Stimulated activated CD8-positive, alpha-beta memory T cell treated with anti-CD3 and anti-CD28 coated beads, Interleukin-12 subunit alpha, Interleukin-12 subunit beta, amount 100 ng/mL, for 24 hours (primary cell): Measurements from ENCODE around the gene CPA4.
A peak's percentile ranks its signal among the peaks of the same experiment; 100 is the strongest.

Experiments
- DNase-seq: peaks from one replicate; pipeline ENCODE4 v3.0.0-alpha.2; 2020; ENCODE audit errors: extremely low read depth

The CPA4 gene

DNA sequence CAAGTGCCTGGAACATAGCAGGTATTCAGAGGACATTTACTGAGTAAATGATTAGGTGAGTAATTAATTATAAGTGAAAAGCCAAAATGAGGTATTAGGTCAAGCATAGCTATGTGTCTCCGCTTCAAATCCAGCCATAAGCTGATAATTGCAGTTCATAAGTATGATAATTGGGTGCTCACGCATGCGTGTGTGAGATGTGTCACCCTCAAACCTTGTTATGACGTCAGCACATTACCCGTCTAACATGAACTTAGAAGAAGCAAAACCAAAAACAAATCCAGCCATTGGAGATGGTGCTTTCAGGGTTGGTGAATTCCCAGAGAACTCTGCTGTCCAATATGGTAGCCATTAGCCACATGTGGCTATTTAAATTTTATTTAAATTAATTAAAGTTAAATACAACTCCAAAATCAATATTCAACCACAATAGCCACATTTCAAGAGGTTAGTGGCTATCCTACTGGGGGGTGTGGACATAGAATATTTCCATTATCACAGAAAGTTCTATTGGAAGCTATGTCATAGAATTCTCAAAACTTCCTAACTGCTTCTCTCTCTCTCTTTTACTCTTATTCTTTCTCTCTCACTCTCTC lies 51.4 kb downstream of the CPA4 start, which contains the start of gene CPA5:
CPA5 (plus strand) TSS at position 546 of the 596 bp plus-strand sequence. CDS start 1,670 bp downstream, outside the sequence.
- DNase-seq: no peak

DNA sequence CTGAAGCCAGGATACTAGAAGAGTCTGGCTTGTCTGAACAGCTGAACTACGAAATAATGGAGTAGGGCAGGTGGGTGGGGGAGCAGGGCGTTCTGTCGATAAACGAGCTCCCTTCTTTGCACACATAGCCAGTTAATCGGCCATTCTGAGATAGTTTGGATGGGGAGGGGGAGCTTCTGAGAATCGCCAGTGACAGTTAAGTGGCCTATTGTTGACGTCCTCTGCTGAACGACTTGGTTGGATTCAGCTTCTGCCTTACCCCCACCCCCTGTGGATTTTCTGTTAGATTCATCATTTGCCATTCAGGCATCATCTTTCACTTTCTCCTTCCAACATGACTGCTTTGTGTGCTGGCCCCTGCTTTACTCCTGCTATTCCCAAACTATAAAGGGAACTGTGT lies 52.2 kb downstream of the CPA4 start:
- no peak for DNase-seq

DNA sequence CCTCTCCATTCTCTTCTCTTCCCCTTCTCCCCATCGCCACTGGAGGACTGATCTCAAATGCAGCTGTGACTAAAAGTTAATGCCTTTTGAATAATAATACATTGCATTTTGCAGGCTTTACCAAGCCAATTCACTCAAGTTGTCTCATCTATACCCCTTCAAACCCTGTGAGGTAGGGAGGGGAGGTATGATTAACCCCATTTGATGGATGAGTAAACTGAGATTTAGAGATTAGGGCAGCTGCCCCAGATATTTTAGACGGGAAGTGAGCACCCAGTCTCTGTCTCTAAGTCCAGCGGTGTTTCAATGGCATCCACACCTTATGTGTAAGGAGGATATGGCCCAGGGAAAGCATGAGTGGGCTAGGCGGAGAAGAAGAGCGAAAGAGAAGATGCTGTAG lies 52.8 kb downstream of the CPA4 start:
- DNase-seq: no peak

DNA sequence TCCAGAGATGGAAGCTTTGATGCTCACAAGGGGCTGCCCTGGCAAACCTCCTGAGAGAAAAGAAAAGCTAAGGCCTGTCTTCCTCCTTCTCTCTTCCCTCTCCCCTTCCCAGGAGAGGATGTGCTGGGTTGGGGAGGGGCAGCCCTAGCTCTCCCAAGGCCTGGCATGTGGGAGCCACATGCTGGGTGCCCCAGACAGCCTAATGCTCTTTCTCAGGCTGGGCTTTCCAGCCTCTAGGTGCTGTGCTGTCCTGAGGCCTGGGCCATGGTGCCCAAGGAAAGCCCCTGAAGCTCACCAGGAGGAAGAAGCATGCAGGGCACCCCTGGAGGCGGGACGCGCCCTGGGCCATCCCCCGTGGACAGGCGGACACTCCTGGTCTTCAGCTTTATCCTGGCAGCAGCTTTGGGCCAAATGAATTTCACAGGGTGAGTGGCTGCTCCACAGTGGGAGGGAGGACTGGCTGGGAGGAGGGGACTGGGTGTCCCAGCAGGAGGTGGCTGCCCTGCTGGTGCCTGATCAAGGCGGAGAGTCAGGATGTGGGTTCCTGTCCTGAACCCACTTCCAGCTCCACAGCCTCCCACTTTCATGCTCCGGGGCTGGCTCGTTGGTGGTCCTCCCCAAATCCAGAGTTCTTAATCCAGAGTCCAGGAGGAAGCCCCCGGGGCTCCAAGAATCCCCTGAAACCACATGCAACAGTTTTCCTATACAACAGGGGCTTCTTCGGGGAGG lies 53.4 kb downstream of the CPA4 start:
- no peak for DNase-seq

DNA sequence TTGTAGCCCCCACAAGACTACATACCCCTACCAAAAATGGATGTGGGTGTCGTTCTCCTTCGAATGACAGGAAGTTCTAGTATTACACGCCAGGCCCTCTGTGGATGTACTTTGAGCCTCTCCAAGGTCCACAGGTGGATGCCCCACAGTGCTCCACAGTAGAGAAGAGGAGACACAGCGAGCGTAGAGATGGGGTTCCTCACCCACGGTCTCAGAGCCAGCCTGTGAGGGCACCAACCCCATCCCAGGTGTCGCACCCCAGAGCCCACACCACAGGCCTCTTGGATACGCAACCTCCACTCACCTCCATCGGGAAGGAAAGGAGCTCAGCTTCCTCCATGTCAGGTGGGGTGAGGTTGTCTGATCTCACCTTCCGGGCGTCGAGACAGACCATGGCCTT lies 54.0 kb downstream of the CPA4 start:
- DNase-seq: no peak

DNA sequence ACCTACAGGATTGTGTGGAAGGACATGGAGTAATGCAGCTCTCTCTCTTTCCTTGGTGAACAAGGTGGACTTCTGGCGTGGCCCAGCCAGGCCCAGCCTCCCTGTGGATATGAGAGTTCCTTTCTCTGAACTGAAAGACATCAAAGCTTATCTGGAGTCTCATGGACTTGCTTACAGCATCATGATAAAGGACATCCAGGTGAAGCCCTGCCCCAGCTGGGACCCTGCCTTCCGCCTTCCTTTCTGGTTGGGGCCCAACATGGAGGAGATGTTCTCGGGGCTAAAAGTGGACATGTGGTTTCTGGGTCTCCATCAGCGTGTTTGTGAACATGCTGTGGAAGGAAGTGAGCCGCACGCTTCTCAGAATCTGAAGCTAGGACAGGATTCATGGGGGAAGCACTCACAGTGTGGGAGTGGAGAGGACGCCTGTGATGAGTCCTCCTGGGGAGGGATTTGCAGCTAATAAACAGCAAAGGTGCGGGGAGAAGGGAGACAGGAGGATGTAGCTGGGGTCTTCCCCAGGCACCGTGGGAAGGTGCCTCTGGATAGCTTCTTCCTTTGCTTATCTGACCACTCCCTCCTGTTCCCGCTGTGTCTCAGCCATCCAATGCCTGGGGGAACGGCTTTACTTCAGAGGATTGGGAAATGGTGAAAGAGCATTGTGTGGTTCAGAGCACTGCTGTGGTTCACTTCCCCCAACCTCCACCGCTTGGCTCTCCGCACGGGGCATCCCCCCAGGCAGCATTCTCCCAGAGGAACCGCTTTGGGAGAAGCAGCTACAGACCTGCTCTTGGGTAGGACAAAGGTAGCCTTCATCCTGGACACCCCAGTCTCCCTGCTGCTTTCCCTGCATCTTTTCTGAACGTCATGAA lies 57.2 kb downstream of the CPA4 start:
- DNase-seq: no peak

DNA sequence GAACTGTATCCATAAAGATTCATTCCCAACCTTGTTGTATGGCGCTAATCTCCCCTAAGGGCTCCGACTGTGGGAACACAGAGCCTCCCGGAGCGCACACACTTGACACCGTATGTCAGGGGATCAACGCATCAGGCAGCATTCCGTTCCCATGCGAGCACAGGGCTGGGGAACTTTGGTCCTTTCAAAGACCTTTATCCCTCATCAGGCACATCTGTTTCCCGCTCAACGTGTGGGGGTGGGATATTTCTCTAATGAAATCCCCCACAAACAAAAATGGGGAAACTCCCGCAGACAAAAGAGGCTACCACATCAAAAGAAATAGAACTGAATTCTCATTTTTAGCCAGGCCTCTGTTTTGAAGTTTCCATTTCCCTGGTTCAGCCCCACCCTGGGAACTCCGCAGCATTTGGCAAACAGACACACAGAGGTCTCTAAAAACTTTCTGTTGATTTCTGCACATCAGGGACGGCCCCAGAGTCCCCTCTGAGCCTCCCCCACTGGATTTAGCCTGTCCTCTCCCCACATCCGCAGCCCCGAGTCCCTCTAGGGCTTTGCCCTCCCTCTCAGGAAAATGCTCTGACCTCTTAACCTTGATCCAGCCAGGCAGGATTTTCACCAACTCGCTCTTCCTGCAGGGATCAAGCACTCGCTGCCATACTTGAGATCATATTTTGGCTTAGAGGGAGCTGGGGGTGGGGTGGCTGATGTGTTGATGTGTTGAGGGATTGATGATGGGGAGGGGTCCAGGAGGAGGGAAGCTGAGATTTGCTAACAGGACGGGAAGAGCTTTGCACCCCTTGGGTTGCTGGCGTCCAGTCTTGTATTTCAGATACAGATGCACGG lies 58.2 kb downstream of the CPA4 start:
- no peak for DNase-seq

DNA sequence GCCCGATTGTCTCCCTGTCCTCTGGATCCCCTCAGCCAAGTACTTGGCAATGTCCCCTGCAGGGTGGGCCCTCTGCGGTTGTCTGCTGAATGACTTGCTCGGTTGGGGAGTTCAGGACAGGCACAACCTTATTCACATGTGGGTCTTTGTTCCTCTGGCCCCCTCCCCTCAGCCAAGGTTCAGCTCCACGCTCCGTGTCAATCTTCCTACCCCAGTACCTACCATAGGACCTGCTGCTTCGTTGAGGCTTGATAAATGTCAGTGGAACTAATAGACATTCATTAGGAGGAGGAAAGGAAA lies 58.8 kb downstream of the CPA4 start:
- no peak for DNase-seq

DNA sequence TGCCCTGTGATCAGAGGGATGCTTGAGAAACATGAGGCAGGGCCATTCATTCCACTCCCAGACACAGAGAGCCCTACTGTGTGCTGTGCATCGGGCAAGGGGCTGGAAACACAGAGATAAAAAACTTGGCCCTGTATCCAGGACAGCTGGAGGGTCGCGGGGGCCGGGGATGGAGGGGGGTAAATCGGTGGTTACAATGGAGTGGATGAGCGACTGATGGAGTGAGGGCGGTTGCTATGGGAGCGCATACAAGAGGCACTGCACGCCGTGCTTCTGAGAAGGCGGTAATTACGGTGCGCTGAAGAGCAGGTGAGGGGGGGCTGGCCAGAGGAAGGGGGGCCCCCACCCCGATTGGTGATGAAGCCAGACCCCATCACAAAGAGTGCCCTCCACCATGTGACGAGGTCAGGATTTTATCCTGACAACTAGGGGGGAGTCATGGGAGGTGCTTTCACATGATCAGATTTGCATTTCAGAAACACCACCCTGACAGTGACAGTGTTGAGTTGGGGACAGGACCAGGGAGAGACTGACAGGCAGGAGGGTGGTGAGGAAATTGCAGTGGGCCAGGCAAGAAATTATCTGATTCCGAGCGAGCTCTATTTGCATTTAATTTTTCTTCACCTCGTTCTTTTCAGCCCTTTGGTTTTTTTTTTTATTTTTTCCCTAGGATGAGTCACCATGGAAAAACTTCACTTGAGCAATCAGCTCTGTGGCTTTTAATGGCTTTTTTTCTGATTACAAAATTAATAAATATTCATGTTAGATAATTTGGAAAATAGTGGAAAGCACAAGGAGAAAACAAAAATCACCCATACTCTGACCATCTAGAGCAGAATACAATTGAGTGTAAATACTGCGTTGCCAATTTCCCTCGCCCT lies 59.5 kb downstream of the CPA4 start:
- no peak for DNase-seq

DNA sequence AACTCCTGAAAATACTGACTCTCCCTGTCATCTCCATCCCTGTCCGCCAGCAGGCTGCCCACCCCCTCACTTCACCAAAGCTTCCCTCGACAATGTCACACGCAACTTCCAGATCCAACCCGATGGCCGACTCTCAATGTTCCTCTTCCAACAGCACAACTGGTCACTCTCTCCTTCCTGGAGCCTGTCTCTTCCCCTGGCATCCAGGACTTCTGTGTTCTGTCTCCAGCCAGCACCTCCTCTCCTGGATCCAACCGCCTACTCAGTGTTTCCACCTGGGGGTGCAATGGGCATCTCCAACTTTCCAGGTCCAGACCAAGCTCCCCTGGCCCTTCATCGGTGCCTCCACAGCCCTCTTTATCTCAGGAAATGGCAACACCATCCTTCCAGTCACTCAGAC lies 60.2 kb downstream of the CPA4 start:
- no peak for DNase-seq

DNA sequence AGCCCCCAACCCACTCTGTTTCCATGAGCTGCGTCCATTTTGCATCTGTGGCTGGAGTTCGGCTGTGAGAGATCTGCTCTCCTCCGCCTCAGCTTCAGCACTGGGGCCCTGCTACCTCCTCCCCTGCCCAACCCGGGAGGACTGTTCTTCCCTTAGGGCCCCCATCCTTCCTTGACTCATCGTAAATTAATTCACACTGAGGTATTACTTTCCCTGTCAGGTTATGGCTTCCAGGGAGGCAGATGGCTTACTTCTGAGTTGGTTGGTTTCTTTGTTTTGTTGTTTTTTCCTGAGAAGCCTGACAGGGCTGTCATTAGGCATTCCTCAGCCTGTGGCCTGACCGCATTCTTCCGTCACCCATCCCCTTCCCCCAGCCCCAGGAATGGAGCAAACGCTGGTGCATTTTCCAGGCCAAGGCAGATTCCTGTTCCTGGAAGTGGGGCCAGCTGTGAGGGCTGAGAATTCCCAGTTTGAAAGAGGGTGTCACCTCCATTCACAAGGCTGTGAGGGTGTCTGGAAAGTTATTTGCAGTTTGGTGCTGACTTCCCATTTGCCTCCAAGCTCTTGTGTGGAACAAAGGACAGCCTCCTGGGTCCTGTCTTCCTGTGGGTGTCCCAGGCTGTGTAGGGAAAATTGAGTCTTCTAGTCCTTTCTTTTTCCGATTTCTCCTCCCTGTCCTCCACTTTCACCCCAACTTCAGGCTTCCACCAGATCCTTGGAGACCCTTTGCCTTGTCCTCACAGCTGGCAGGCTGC lies 63.3 kb downstream of the CPA4 start:
- no peak for DNase-seq

DNA sequence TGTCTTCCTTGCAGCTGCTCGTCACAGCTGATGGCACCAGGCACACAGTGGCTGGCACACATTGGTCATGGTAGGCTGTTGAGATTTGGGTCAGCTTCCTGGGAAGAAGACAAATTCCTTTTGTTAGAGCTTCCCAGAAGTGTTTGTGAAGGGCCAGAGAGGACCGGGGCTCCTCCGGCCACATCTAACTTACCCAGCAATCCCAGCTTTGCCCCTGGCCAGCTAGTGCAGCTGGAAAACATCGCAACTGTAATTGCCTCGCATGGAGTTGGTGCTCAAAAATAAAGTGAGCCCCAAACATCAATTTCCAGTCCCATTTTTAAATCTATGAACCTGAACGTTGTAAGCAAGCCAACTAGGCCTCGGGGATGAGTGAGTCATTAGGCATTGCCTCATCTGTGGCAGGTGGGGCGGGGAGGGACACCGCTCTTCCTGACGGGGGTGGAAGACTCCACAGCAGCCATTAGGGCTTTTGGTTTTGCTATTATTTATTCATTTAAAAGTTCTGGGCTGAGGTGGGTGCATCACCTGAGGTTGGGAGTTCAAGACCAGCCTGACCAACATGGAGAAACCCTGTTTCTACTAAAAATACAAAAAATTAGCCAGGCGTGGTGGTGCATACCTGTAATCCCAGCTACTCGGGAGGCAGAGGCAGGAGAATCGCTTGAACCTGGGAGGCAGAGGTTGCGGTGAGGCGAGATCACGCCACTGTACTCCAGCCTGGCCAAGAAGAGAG lies 64.1 kb downstream of the CPA4 start:
- DNase-seq: no peak

DNA sequence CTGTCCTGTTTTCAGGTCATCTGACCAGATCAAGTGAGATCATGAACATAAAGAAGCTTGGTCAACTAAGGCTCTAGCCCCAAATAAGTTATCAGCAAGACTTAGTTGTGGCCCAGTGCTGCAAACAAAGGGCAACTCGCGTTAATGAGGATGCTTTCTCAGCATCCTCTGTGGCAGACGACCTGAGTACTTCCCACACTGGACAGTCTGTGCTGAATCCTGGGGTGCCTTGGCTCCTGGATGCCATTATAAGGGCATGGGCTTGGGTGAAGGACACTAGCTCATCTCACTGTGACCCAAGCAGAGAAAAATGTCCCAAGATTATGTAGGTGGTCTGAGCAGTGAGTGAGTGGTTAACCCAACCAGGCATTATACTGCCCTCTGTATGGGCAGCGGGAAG lies 65.5 kb downstream of the CPA4 start:
- DNase-seq: no peak

DNA sequence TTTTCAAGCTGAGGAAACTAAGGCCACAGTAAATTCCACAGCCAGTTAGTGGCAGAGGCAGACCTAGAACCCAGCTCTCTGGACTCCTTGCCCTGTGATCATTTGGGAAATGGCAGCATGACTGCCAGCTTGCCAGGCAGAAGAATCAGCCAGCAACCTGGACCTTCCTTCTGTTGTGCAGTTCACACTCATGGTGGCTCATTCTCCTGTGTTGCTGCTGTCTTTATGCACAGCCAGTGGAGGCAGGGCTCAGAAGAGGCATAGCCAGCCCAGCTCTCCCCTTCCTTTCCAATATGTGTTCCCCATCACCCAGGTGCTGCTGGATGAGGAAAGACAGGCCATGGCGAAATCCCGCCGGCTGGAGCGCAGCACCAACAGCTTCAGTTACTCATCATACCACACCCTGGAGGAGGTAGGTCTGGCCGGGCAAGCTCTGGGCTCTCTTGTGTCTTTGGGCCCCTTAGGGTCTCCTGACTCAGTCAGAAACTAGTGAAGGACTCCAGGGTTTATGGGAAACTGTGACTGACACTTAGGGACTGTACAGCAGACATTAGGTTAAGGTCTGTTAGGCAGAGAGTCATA lies 66.4 kb downstream of the CPA4 start:
- no peak for DNase-seq

DNA sequence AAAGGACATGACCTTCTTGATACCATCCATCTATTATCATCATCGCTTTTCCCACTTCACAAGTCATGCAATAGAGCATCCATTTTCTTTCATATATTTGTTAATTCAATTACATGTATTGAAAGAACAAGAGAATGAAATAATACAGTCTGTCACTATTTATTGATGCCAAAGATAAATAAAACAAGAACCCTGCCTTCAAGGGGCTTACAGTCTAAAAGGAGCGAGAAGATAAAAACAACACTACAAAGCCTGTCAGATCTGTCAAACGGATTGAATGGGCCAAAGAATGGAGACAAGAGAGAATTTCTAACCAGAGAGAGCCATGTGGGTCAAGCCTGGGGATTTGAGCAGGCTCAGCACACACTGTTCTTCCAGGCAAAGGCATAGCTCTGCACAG lies 67.6 kb downstream of the CPA4 start:
- no peak for DNase-seq

DNA sequence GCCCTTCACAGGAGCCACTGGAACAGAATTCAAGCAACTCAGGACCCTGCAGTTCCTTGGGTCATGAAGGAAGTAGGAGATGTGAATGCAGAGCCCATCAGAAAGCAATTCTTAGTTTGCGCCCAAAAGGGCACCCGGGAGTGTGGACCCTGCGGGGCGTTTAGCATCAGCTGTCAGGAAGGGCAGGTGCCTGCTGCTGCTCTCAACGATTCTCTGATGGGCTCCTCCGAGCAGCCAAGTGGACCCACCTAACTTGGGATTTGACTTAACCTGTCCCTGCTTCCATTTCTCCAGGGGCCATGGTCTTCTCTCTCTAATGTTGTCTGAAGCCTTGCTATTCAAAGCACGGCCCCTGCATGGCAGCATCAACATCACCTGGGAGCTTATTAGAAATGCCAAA lies 68.7 kb downstream of the CPA4 start:
- DNase-seq: no peak

DNA sequence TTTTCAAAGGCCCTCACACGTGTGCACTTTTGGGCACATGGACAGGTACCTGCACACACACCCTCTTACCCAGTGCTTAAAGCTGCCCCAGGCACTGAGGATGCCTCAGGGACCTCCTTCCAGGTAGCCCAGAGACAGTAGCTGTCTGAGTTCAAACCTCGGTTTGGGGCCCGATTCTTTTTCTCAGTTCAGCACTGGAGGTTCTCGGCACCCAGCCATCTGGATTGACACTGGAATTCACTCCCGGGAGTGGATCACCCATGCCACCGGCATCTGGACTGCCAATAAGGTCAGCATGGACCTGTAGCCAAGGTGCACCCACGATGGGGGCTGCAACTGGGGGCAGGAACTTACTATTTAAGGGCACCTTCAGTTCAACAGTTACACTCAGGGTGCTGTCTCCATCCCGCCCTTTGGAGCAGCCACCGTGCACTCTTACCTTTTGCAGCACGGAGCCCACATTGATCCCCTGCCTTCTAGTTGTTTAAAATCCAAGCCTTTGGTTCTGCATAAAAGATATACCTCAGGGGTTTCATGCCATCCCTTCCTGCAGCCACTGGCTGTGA lies 69.4 kb downstream of the CPA4 start:
- no peak for DNase-seq

DNA sequence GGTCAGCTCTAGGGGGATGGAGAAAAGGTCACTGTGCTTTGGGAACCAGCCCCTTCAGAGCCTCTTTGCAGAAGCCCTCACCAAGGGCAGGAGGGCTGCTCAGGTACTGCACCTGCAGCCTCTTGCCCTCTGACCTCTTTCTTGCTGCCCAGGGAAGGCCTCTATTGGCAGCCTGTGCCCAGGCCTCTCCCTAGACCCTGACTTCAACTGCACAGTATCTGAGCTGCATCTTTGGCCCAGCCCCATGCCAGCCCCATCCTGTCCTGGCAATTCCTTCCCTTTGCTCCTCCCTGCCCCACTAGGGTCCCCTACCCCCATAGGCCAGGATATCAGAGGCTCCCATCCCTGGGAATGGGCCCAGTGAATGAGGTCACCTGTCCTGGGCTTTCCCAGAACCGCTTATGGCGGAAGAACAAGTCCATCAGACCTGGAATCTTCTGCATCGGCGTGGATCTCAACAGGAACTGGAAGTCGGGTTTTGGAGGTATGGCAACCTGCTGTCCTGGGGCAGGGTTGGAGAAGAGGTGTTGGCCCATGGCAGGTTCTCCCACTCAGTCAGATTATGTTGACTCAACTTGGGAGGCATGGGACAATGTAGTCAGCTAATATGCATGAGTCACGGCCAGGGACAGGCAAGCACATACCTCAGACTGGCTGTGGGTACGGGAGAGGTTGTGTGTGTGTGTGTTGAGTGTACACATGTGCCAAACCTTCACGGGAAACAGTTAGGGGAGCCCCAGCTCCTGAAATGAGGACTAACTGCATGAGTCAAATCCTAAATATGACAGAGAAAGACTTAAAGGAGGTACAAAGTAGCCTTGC lies 70.3 kb downstream of the CPA4 start:
- DNase-seq: peak; percentile 21
